Measurements from ENCODE around the gene SLC4A8.

SLC4A8 gene

GRCh38 chr12:51528852-51529650 lies 104.4 kb downstream of the SLC4A8 start:
- DNase-seq = no peak

- no peak for DNase-seq
Measured at GRCh38 chr12:51529651-51529970, 105.0 kb downstream of the SLC4A8 start.

DNA sequence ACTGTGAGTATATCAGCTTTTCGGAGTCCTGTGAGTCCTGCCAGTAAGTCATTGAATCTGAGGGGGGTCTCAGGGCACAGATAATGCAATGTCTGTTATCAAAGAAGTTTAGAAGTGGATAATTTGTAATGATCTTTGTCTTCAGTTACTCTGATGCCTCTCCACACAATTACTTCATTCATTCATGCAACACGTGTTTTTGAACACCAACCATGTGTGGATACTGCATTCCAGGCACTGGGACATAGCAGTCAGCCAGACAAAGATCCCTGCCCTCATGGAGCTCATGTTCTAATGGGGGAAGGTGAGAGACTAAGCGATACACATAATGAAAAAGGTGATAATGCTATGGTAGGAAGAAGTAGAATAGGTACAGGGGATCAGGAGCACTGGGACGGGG lies 105.6 kb downstream of the SLC4A8 start:
- no peak for DNase-seq

GRCh38 chr12:51531284-51531977 lies 106.8 kb downstream of the SLC4A8 start:
- no peak for DNase-seq

- DNase-seq = peak; percentile 90
Measured at GRCh38 chr12:51531978-51532497, 107.4 kb downstream of the SLC4A8 start.

DNA sequence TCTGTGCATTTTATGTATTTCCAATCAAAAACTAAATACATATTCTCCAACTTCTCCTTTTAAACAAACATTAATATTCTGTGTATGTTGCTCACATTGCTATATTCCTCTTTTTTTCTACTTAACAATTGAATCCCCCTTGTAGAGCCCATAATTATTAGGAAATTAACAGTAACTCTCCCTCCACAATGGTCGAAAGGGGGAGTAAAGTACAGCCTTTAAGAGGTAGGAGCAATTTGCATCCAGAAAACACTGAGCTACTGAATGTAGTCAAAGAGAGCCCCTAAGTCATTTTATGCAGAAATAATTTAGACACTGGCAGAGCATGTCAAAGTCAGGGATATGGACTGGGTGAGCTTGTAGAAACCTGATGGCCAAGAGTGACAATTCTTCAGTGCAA lies 109.2 kb downstream of the SLC4A8 start:
- DNase-seq = no peak

DNA sequence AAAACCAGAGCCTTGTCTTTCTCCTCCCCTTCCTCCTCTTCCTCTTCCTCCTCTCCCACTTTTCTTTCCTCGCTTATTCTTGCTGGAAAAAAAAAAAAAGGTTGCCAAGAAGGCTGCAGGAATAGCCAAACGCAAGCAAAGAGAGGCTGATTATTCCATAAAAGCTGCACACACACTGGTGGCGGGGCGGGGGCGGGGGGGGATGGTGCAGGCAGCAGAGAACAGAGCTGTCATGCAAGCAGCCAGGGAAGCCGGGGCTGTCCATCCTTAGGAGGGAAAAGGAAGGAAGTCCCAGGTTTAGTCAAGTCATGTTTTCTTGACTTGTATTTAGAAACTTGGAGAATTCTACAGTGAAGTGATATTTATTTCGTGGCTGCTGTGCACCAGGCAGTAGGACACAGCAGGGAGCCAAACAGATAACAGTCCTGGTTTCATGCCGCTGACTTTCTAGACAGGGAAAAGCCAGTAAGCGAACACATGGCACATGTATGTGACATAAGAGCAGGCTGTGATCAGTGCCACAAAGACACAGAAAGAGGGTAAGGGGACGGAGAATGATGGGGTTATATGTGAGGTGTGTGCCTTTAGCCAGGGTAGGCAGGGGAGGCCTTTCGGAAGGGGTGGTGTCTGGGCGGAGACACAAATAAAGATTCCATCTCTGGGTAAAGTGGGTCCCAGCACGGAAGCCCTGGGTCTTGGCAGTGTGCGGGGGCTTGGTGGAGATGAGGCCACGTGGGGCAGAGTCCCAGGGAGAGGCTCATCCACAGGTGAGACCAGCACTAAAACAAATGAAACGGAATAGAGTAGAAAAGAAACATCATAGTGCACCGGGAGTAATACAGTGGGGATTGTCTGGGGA lies 109.8 kb downstream of the SLC4A8 start:
- DNase-seq = peak; percentile 14

DNA sequence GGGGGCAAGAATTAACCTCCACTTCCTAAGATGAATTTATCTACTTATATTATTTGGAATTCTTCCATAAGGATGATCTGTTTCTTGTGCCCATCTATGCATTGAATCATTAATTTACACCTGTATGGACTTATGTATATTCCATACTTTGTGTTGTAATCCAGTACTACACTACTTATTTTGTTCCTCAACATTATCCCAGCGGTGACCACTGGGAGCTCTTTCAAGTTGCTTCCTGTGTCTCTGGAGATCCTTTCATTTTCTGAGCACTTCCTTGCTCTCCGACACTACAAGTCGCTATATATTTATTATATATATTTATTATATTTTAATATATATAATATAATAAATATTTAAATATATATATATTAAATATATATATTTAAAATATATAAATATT lies 111.5 kb downstream of the SLC4A8 start:
- DNase-seq = peak; percentile 16

GRCh38 chr12:51538149-51538548 lies 113.5 kb downstream of the SLC4A8 start:
- no peak for DNase-seq

DNA sequence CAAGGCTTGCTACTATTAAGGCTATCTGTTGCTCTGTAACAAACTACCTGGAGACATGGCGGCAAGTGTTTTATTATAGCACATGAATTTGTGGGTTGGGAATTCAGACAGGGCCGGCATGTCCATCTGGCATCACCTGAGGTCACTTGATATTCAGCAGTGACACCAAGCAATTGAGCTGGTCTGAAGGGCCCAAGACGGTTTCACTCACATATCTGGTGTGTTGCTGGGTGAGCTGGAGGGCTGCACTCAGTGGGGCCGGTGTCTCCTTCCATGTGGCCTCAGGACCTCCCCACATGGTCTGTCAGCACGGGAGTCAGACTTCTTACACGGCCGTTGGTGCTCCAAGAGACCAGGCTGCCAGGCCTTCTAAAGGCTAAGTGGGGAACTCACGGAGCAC lies 114.0 kb downstream of the SLC4A8 start:
- no peak for DNase-seq

- no peak for DNase-seq
Measured at GRCh38 chr12:51540996-51541395, 116.4 kb downstream of the SLC4A8 start.

DNA sequence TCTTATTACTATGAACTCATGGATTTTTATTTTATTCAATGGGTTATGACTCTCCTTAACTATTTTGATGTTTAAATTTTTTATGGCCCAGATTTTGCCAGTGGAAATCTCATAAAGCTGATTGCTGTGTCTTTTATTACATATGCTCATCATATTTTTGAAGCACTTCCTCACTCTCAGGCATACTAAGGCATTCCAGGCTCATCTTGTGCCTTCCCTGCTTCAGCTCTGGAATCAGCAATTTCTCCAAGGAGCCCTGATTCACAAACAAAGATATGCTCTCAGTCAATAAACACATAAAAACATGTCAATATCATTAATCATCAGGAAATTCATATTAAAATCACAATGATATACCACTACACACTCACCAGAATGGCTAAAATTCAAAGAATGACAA lies 121.5 kb downstream of the SLC4A8 start:
- DNase-seq = no peak

DNA sequence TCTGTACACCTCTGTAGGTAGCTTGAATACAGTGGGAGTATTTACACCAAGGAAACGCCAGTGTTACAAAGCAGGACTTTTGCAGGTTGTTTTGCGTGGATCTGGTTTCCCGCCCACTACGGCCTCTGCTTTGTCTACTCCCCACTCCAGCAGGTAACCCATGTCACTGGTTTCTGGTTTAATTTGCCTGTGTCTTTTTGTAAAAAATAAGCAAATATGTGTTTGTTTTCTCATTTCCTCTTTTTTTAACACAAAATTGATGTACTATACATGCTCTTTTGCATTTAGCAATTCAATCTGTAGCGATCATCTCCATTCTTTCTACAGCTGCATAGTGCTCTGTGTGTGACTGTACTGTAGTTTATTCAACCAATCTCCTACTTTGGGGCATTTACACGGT lies 123.0 kb downstream of the SLC4A8 start:
- DNase-seq = no peak

- DNase-seq = no peak
Measured at GRCh38 chr12:51548241-51548640, 123.6 kb downstream of the SLC4A8 start.

DNA sequence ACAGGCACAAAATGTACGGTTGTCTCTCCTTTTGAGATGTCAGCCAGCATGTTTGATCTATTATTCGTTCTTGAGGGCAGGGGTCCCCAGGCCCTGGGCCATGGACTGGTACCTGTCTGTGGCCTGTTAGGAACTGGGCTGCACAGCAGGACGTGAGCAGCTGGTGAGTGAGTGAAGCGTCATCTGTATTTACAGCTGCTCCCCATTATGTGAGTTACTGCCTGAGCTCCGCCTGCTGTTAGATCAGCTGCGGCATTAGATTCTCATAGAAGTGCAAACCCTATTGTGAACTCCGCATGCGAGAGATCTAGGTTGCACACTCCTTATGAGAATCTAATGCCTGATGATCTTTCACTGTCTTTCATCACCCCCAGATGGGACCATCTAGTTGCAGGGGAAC lies 125.0 kb downstream of the SLC4A8 start:
- DNase-seq = peak; percentile 65
